DMS79 (cell line): ENCODE results near the gene MAGI2.

Experiments used
- DNase-seq: peaks from one replicate; lab custom pipeline; 2025; lab: John Stamatoyannopoulos, UW

The MAGI2 gene

GRCh38 chr7:78140109-78140508 is 1313.4 kb downstream of the MAGI2 start:
- DNase-seq: no peak

GRCh38 chr7:78139335-78139734 is 1314.1 kb downstream of the MAGI2 start:
- DNase-seq: no peak

- DNase-seq: no peak
Observed at GRCh38 chr7:78134774-78135173, 1318.7 kb downstream of the MAGI2 start.

- DNase-seq: no peak
Observed at GRCh38 chr7:78134256-78134655, 1319.2 kb downstream of the MAGI2 start.

GRCh38 chr7:78130446-78131215 is 1322.8 kb downstream of the MAGI2 start:
- peak; percentile 56 for DNase-seq

- DNase-seq: no peak
Observed at GRCh38 chr7:78129865-78130264, 1323.6 kb downstream of the MAGI2 start.

GRCh38 chr7:78127009-78127408 is 1326.5 kb downstream of the MAGI2 start:
- no peak for DNase-seq

- no peak for DNase-seq
Observed at GRCh38 chr7:78125884-78126283, 1327.6 kb downstream of the MAGI2 start.

GRCh38 chr7:78124216-78124615 is 1329.3 kb downstream of the MAGI2 start:
- no peak for DNase-seq

- DNase-seq: no peak
Observed at GRCh38 chr7:78121888-78122287, 1331.6 kb downstream of the MAGI2 start.

- no peak for DNase-seq
Observed at GRCh38 chr7:78118470-78118869, 1335.0 kb downstream of the MAGI2 start.

- no peak for DNase-seq
Observed at GRCh38 chr7:78115876-78116275, 1337.6 kb downstream of the MAGI2 start.

GRCh38 chr7:78114993-78115392 is 1338.5 kb downstream of the MAGI2 start:
- DNase-seq: no peak

GRCh38 chr7:78112488-78112887 is 1341.0 kb downstream of the MAGI2 start:
- no peak for DNase-seq

- no peak for DNase-seq
Observed at GRCh38 chr7:78111386-78111785, 1342.1 kb downstream of the MAGI2 start.

- no peak for DNase-seq
Observed at GRCh38 chr7:78103475-78103874, 1350.0 kb downstream of the MAGI2 start.

- no peak for DNase-seq
Observed at GRCh38 chr7:78101076-78101475, 1352.4 kb downstream of the MAGI2 start.

- no peak for DNase-seq
Observed at GRCh38 chr7:78099715-78100394, 1353.6 kb downstream of the MAGI2 start.

- DNase-seq: no peak
Observed at GRCh38 chr7:78095549-78095948, 1357.9 kb downstream of the MAGI2 start.

- DNase-seq: no peak
Observed at GRCh38 chr7:78092331-78092730, 1361.1 kb downstream of the MAGI2 start.

- no peak for DNase-seq
Observed at GRCh38 chr7:78090616-78091015, 1362.9 kb downstream of the MAGI2 start.

GRCh38 chr7:78083476-78084120 is 1369.9 kb downstream of the MAGI2 start:
- no peak for DNase-seq

- DNase-seq: no peak
Observed at GRCh38 chr7:78082556-78082955, 1370.9 kb downstream of the MAGI2 start.
